Epithelial cell of proximal tubule (primary cell): ENCODE measurements around the gene STARD7. TPM values are rescaled to one million over a fixed set of nuclear protein-coding genes. Genes with fewer than 3 reads are reported as not detected.

ENCODE experiments used
- DNase-seq: peaks from one replicate; pipeline ENCODE4 v3.0.0-alpha.2; 2011; ENCODE audit warnings: low read depth
- H3K4me3 ChIP-seq: 2 replicates; pipeline ENCODE4 v1.5.1; 2011; ENCODE audit warnings: low read depth, mild to moderate bottlenecking, low read length
- CTCF ChIP-seq: conservative IDR thresholded peaks from 2 replicates; pipeline ENCODE4 v1.5.1; 2012; ENCODE audit warnings: low read depth, mild to moderate bottlenecking, low read length
- total RNA-seq: library from RNA; depleted of rRNA; stranded (reverse); fragments of >200 nt; gene quantifications from 2 replicates; pipeline ENCODE4 v1.2.3, GENCODE V29; 2015

STARD7 gene
- total RNA-seq, 1 donor from 2014 or later, result 99.2 TPM

DNA sequence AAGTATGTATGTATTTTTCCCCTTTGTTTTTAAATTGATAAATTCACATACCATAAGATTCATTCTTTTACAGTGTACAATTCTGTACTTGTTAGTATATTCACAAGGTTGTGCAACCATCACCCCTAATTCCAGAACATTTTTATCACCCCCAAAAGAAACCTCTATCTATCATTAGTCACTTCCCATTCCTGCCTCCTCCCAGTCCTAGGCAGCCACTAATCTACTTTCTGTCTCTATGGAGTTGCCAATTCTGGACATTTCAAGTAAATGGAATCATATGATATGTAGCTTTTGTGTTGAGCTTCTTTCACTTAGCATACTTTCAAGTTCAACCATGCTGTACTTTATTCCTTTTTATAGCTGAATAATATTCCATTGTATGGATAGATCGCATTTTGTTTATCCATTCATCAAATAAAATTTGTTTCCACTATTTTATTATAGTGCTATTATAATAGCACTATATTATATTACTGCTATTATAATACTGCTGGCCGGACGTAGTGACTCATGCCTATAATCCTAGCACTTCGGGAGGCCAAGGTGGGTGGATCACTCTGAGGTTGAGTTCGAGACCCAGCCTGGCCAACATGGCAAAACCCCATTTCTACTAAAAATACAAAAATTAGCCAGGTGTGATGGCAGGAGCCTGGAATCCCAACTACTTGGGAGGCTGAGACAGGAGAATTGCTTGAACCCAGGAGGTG, 10.9 kb downstream of the STARD7 start:
- TF ChIP-seq CTCF, result no peak
- H3K4me3 ChIP-seq, result no peak overlapping the region
- no peak for DNase-seq

DNA sequence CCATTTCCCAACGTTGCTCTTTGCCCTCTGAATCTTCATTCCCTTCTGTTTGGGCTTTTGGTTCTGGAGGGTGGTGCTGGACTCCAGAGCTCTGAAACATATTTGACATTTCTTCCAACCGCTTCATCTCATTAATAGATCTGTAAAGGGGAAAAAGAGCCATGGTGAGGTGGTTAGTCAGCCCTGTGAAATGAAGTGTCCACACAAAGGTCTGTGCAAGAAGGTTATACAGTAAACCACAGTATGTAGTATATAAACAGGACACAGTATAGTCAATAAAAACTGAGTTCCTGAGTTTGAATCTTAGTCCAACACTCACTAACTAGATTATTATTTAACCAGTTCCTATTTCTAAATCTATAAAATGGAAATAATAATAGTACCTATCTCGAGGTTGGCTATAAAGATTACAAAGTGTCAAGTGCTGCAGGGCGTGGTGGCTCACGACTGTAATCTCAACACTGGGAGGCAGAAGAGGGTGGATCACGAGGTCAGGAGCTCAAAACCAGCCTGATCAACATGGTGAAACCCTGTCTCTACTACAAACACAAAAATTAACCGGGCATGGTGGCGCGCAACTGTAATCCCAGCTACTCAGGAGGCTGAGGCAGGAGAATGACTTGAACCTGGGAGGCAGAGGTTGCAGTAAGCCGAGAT, 13.1 kb downstream of the STARD7 start:
- no peak for DNase-seq
- no peak for TF ChIP-seq CTCF
- H3K4me3 ChIP-seq, result no peak overlapping the region

DNA sequence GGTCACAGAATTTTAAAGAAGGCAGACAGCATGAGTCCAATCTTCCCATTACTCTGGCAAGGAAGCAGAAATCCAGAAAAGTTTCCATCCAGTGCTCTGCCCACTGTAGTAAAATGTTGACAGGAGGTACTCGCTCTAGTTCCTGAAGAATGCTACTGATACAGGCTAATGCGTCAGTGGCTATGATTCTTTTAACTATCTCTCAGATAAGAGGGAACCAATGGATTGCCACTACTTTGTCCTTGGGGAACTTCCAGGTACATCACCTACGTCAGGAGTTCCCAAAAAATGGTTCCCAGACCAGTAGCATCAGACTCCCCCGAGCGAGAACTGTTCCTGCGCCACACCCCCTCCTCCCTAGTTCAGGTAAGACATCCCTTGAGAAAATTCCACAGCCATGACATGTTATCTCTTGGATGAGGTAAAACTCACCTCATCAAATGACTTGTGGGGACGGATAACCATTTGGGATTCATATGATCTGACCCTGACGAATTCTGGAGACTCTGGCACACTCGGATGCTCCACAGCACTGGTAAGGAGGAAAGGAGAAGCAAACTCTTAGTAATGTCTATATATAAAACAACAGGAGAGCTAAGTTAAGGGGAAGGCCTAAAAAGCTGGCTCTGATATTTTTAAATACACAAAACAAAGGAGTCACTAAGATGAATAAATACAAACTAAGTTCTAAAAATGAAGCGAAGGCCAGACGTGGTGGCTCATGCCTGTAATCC, 16.5 kb downstream of the STARD7 start:
- no peak for DNase-seq

DNA sequence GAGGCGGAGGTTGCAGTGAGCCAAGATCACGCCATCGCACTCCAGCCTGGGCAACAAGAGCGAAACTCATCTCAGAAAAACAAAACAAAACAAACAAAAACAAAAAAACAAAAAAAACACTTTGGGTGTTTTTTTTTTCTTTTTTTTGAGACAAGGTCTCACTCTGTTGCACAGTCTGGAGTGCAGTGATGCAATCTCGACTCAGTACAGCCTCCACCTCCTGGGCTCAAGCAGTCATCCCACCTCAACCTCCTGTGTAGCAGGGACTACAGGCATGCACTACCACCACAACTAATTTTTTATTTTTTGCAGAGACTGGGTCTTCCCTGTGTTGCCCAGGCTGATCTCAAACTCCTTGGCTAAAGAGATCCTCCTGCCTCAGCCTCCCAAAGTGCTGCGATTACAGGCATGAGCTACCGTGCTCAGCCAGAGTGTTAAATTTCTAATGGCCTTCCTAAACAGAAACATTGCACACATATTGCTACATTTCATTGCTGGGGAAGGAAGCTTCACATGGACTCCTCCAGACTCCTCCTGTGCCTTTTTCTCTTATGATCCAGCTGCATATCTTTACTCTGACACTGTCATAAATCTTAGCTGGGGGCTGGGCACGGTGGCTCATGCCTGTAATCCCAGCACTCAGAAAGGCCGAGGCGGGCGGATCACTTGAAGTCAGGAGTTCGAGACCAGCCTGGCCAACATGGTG, 19.7 kb downstream of the STARD7 start:
- no peak overlapping the region for H3K4me3 ChIP-seq
- no peak for DNase-seq
- no peak for TF ChIP-seq CTCF

More for the DNA sequence above, 16.5 kb downstream of the STARD7 start:
- no peak for TF ChIP-seq CTCF
- H3K4me3 ChIP-seq, result no peak overlapping the region

DNA sequence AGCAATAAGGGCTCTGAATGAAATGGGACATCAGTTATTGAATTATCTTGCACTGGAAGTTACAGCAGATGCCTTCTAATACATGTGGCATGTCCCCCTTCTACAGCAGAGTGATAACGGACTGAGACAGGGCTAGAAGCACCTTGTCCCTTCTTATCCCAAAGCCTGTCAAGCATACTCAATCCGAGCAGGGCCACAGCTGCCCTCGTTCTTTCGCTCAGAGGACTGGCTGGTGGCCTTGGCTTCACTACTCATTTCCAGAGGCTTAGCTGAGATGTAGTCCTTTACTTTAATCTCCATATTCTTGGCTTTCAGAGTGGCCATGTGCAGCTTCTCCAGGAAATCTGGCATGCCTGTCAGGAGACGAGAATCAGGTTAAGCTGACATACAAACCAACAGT, 22.1 kb downstream of the STARD7 start:
- DNase-seq, result no peak
- no peak overlapping the region for H3K4me3 ChIP-seq
- no peak for TF ChIP-seq CTCF

GRCh38 chr2:96185516-96185915, 23.1 kb downstream of the STARD7 start:
- H3K4me3 ChIP-seq, result no peak overlapping the region
- DNase-seq, result no peak
- no peak for TF ChIP-seq CTCF
